Measurements from ENCODE around the gene NDUFS6.

NDUFS6 gene

DNA sequence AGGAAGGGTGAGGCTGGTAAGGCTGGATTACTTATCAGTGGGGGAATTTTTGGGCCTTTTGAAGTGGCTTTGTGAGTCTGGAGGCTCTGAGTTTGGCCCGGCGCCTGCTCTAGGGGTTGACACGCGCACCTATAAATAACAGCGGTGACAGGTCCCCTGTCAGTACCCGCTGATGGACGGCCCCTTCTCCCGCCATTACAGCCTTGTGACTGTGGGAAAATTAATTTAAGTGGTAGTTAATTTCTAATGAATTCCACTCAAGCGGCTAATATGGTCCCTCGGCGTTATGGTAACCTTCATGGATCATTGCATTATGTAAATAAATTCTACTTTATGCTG lies 18.0 kb upstream of the NDUFS6 start:
- H3K79me2 ChIP-seq (ENCODE audit: control insufficient read depth, insufficient read depth, low read length, poor library complexity), result no peaks in the 10 kb centered on the region
- no peaks in the 10 kb centered on the region for H3K4me1 ChIP-seq (ENCODE audit: control insufficient read depth in 1 of 2, insufficient read depth in 2 of 2, low read length in 2 of 2)
- H4K8ac ChIP-seq (ENCODE audit: low read depth, low read length), result no peak overlapping the region
- WGBS (ENCODE audit: extremely low coverage, insufficient coverage, insufficient read length), result no CpG with 5 or more reads among the region's 11 CpGs
- no peak overlapping the region for H3K4me3 ChIP-seq (ENCODE audit: low read depth, low read length)
- H3K4ac ChIP-seq (ENCODE audit: low read depth, low read length), result no peak overlapping the region
- H3K27me3 ChIP-seq (ENCODE audit: insufficient read depth, low read length), result peaks cover 2% of the 10 kb centered on the region
- no peak overlapping the region for H2BK12ac ChIP-seq (ENCODE audit: low read length)
- H3K27ac ChIP-seq (ENCODE audit: low read depth, low read length), result no peak overlapping the region
- H2AK5ac ChIP-seq (ENCODE audit: low read length), result no peak overlapping the region
- no peak overlapping the region for H3K14ac ChIP-seq (ENCODE audit: low read length)
- no peak overlapping the region for H3K23ac ChIP-seq (ENCODE audit: low read length)
- H3K9ac ChIP-seq (ENCODE audit: low read length), result no peak overlapping the region
- H2BK120ac ChIP-seq (ENCODE audit: insufficient read depth, low read length, poor library complexity), result no peak overlapping the region
- no peak for DNase-seq
- no peak overlapping the region for H3K4me2 ChIP-seq (ENCODE audit: low read length)
- H3K9me3 ChIP-seq (ENCODE audit: insufficient read depth, low read depth, low read length), result peaks cover 2% of the 10 kb centered on the region
- no peaks in the 10 kb centered on the region for H3K79me1 ChIP-seq (ENCODE audit: low read length)
- no peak overlapping the region for H4K12ac ChIP-seq (ENCODE audit: low read depth, low read length)
- H3K36me3 ChIP-seq (ENCODE audit: control insufficient read depth in 1 of 2, insufficient read depth in 2 of 2, low read length in 2 of 2), result no peaks in the 10 kb centered on the region
- H3K18ac ChIP-seq (ENCODE audit: low read length), result no peak overlapping the region
- no peak overlapping the region for H2AFZ ChIP-seq (ENCODE audit: insufficient read depth, low read length, poor library complexity)
- H4K91ac ChIP-seq (ENCODE audit: low read depth, low read length), result no peak overlapping the region
- no peak overlapping the region for H2BK5ac ChIP-seq (ENCODE audit: low read depth, low read length, poor library complexity)

- no peaks in the 10 kb centered on the region for H3K79me1 ChIP-seq (ENCODE audit: low read length)
- H3K4me3 ChIP-seq (ENCODE audit: low read depth, low read length), result no peak overlapping the region
- WGBS (ENCODE audit: extremely low coverage, insufficient coverage, insufficient read length), result no CpG with 5 or more reads among the region's 20 CpGs
These were observed 16.8 kb upstream of the NDUFS6 start for GRCh38 chr5:1784197-1785050.

GRCh38 chr5:1785062-1785461 lies 16.1 kb upstream of the NDUFS6 start:
- Histone ChIP-seq H4K12ac (ENCODE audit: low read depth, low read length) (no peak overlapping the region), H3K79me2 (ENCODE audit: control insufficient read depth, insufficient read depth, low read length, poor library complexity) (no peaks in the 10 kb centered on the region), H3K4me1 (ENCODE audit: control insufficient read depth in 1 of 2, insufficient read depth in 2 of 2, low read length in 2 of 2) (no peaks in the 10 kb centered on the region), H3K36me3 (ENCODE audit: control insufficient read depth in 1 of 2, insufficient read depth in 2 of 2, low read length in 2 of 2) (no peaks in the 10 kb centered on the region), H4K91ac (ENCODE audit: low read depth, low read length) (no peak overlapping the region), H2AK5ac (ENCODE audit: low read length) (no peak overlapping the region), H3K27me3 (ENCODE audit: insufficient read depth, low read length) (peaks cover 2% of the 10 kb centered on the region), H2BK120ac (ENCODE audit: insufficient read depth, low read length, poor library complexity) (no peak overlapping the region), H2BK12ac (ENCODE audit: low read length) (no peak overlapping the region), H3K79me1 (ENCODE audit: low read length) (no peaks in the 10 kb centered on the region), H3K23ac (ENCODE audit: low read length) (no peak overlapping the region), H3K27ac (ENCODE audit: low read depth, low read length) (no peak overlapping the region), H3K4ac (ENCODE audit: low read depth, low read length) (no peak overlapping the region), H3K9ac (ENCODE audit: low read length) (no peak overlapping the region), H2BK5ac (ENCODE audit: low read depth, low read length, poor library complexity) (no peak overlapping the region), H4K8ac (ENCODE audit: low read depth, low read length) (no peak overlapping the region), H3K14ac (ENCODE audit: low read length) (no peak overlapping the region), H3K18ac (ENCODE audit: low read length) (no peak overlapping the region), H3K4me3 (ENCODE audit: low read depth, low read length) (no peak overlapping the region), H3K9me3 (ENCODE audit: insufficient read depth, low read depth, low read length) (peaks cover 2% of the 10 kb centered on the region), H2AFZ (ENCODE audit: insufficient read depth, low read length, poor library complexity) (no peak overlapping the region), H3K4me2 (ENCODE audit: low read length) (no peak overlapping the region)
- no peak for DNase-seq
- WGBS (ENCODE audit: extremely low coverage, insufficient coverage, insufficient read length), result no CpG with 5 or more reads among the region's 8 CpGs

More at GRCh38 chr5:1784197-1785050, 16.8 kb upstream of the NDUFS6 start:
- H3K23ac ChIP-seq (ENCODE audit: low read length), result no peak overlapping the region
- H2AK5ac ChIP-seq (ENCODE audit: low read length), result no peak overlapping the region
- H2BK120ac ChIP-seq (ENCODE audit: insufficient read depth, low read length, poor library complexity), result no peak overlapping the region
- no peak overlapping the region for H3K27ac ChIP-seq (ENCODE audit: low read depth, low read length)
- no peak for DNase-seq
- no peaks in the 10 kb centered on the region for H3K36me3 ChIP-seq (ENCODE audit: control insufficient read depth in 1 of 2, insufficient read depth in 2 of 2, low read length in 2 of 2)
- H3K27me3 ChIP-seq (ENCODE audit: insufficient read depth, low read length), result peaks cover 2% of the 10 kb centered on the region
- H2BK12ac ChIP-seq (ENCODE audit: low read length), result no peak overlapping the region
- no peaks in the 10 kb centered on the region for H3K4me1 ChIP-seq (ENCODE audit: control insufficient read depth in 1 of 2, insufficient read depth in 2 of 2, low read length in 2 of 2)
- H2AFZ ChIP-seq (ENCODE audit: insufficient read depth, low read length, poor library complexity), result no peak overlapping the region
- H2BK5ac ChIP-seq (ENCODE audit: low read depth, low read length, poor library complexity), result no peak overlapping the region
- no peak overlapping the region for H4K12ac ChIP-seq (ENCODE audit: low read depth, low read length)
- no peak overlapping the region for H3K18ac ChIP-seq (ENCODE audit: low read length)
- H4K91ac ChIP-seq (ENCODE audit: low read depth, low read length), result no peak overlapping the region
- H3K4me2 ChIP-seq (ENCODE audit: low read length), result no peak overlapping the region
- no peak overlapping the region for H3K4ac ChIP-seq (ENCODE audit: low read depth, low read length)
- H3K79me2 ChIP-seq (ENCODE audit: control insufficient read depth, insufficient read depth, low read length, poor library complexity), result no peaks in the 10 kb centered on the region
- peaks cover 2% of the 10 kb centered on the region for H3K9me3 ChIP-seq (ENCODE audit: insufficient read depth, low read depth, low read length)
- H3K14ac ChIP-seq (ENCODE audit: low read length), result no peak overlapping the region
- H4K8ac ChIP-seq (ENCODE audit: low read depth, low read length), result no peak overlapping the region
- H3K9ac ChIP-seq (ENCODE audit: low read length), result no peak overlapping the region

DNA sequence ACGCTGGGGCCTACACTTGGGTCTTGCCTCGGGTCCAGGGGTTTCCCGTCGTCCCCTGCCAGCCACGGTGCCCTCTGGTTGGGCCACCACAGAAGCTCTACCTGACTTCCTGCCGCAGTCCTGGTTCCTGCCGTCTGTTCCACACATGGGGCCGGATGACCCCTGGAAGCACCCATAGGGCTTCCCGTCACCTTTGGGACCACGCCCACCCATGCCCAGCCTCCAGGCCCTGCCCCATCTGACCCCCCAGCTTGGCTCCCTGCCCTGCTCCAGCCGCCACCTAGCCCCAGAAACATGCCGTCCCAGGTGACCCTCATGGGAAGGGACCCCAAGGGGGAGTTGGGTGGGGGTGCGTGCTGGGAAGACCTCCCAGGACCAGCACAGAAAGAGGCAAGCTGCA lies 15.2 kb upstream of the NDUFS6 start:
- Histone ChIP-seq H3K9me3 (ENCODE audit: insufficient read depth, low read depth, low read length) (peaks cover 2% of the 10 kb centered on the region), H4K8ac (ENCODE audit: low read depth, low read length) (no peak overlapping the region), H2BK120ac (ENCODE audit: insufficient read depth, low read length, poor library complexity) (no peak overlapping the region), H4K12ac (ENCODE audit: low read depth, low read length) (no peak overlapping the region), H3K79me2 (ENCODE audit: control insufficient read depth, insufficient read depth, low read length, poor library complexity) (no peaks in the 10 kb centered on the region), H4K91ac (ENCODE audit: low read depth, low read length) (no peak overlapping the region), H3K27ac (ENCODE audit: low read depth, low read length) (no peak overlapping the region), H3K4me2 (ENCODE audit: low read length) (no peak overlapping the region), H2BK5ac (ENCODE audit: low read depth, low read length, poor library complexity) (no peak overlapping the region), H2BK12ac (ENCODE audit: low read length) (no peak overlapping the region), H3K79me1 (ENCODE audit: low read length) (no peaks in the 10 kb centered on the region), H3K9ac (ENCODE audit: low read length) (no peak overlapping the region), H3K4ac (ENCODE audit: low read depth, low read length) (no peak overlapping the region), H3K4me1 (ENCODE audit: control insufficient read depth in 1 of 2, insufficient read depth in 2 of 2, low read length in 2 of 2) (no peaks in the 10 kb centered on the region), H3K27me3 (ENCODE audit: insufficient read depth, low read length) (peaks cover 2% of the 10 kb centered on the region), H3K23ac (ENCODE audit: low read length) (no peak overlapping the region), H3K4me3 (ENCODE audit: low read depth, low read length) (no peak overlapping the region), H3K36me3 (ENCODE audit: control insufficient read depth in 1 of 2, insufficient read depth in 2 of 2, low read length in 2 of 2) (no peaks in the 10 kb centered on the region), H2AK5ac (ENCODE audit: low read length) (no peak overlapping the region), H3K14ac (ENCODE audit: low read length) (no peak overlapping the region), H3K18ac (ENCODE audit: low read length) (no peak overlapping the region), H2AFZ (ENCODE audit: insufficient read depth, low read length, poor library complexity) (no peak overlapping the region)
- no CpG with 5 or more reads among the region's 13 CpGs for WGBS (ENCODE audit: extremely low coverage, insufficient coverage, insufficient read length)
- no peak for DNase-seq
